ENCODE measurements around the gene TBC1D25.
"Not testable (repeated sequence)": the region's sequence is repeated elsewhere in the genome, so short reads cannot be mapped to it uniquely, and the experiment has no call there.

The TBC1D25 gene

GRCh38 chrX:48540480-48540879, 966 bp downstream of the TBC1D25 start:
- H2AFZ ChIP-seq (ENCODE audit: low read depth, low read length): no peak overlapping the region

GRCh38 chrX:48541140-48541814, 1.8 kb downstream of the TBC1D25 start:
- H3K14ac ChIP-seq (ENCODE audit: low read length in 2 of 2): no peak overlapping the region
- 100% methylated on average over 5 of the region's 10 CpGs for WGBS
- H3K79me1 ChIP-seq (replicated peaks; ENCODE audit: low read length, poor library complexity, severe bottlenecking): peaks cover 2% of the 10 kb centered on the region
- peaks cover 14 to 31% of the 10 kb centered on the region in 2 experiments for H3K36me3 ChIP-seq (ENCODE audit: control insufficient read depth in 1 of 2, insufficient read depth in 2 of 2, low read depth in 1 of 2, low read length in 2 of 2)
- H3K4ac ChIP-seq (ENCODE audit: low read depth in 1 of 2, low read length in 2 of 2): no peak overlapping the region
- H3K4me1 ChIP-seq (ENCODE audit: control insufficient read depth, insufficient read depth, low read depth, low read length): peaks cover 5% of the 10 kb centered on the region
- no peak for DNase-seq
- H4K91ac ChIP-seq (ENCODE audit: low read length): no peak overlapping the region
- no peak overlapping the region for H3K9ac ChIP-seq (ENCODE audit: low read length)
- no peak overlapping the region for H2BK12ac ChIP-seq (ENCODE audit: low read length in 2 of 2)
- no peak overlapping the region for H4K8ac ChIP-seq (ENCODE audit: low read length)
- no peak overlapping the region for H2AFZ ChIP-seq (ENCODE audit: low read depth, low read length)
- H3K18ac ChIP-seq (ENCODE audit: low read depth in 1 of 2, low read length in 2 of 2): no peak overlapping the region
- H3K27ac ChIP-seq (ENCODE audit: low read length, poor library complexity, severe bottlenecking): no peak overlapping the region
- H2BK5ac ChIP-seq (ENCODE audit: low read depth, low read length, poor library complexity, severe bottlenecking): no peak overlapping the region
- H2AK5ac ChIP-seq (ENCODE audit: low read length, severe bottlenecking): no peak overlapping the region
- peak overlapping the region in 1 of 2 experiments; percentile 85 for H3K4me3 ChIP-seq (ENCODE audit: insufficient read depth in 1 of 2, low read depth in 1 of 2, low read length in 2 of 2)
- H3K23ac ChIP-seq (ENCODE audit: low read length in 2 of 2): no peak overlapping the region
- H2BK15ac ChIP-seq (ENCODE audit: low read depth, poor library complexity, severe bottlenecking): no peak overlapping the region
- H3K9me3 ChIP-seq (ENCODE audit: control insufficient read depth, low read length): no peaks in the 10 kb centered on the region
- no peak overlapping the region for H3K4me2 ChIP-seq (ENCODE audit: low read length, poor library complexity, severe bottlenecking)
- H3K27me3 ChIP-seq (ENCODE audit: control insufficient read depth in 1 of 2, insufficient read depth in 1 of 2, low read length in 2 of 2): no peaks in the 10 kb centered on the region
- no peak overlapping the region for H2BK120ac ChIP-seq (ENCODE audit: low read depth, low read length)

More at GRCh38 chrX:48540480-48540879, 966 bp downstream of the TBC1D25 start:
- Histone ChIP-seq H3K79me1 (replicated peaks; ENCODE audit: low read length, poor library complexity, severe bottlenecking) (no peaks in the 10 kb centered on the region), H2AK5ac (ENCODE audit: low read length, severe bottlenecking) (no peak overlapping the region), H3K27ac (ENCODE audit: low read length, poor library complexity, severe bottlenecking) (no peak overlapping the region), H2BK15ac (ENCODE audit: low read depth, poor library complexity, severe bottlenecking) (no peak overlapping the region), H3K27me3 (ENCODE audit: control insufficient read depth in 1 of 2, insufficient read depth in 1 of 2, low read length in 2 of 2) (no peaks in the 10 kb centered on the region), H4K8ac (ENCODE audit: low read length) (no peak overlapping the region), H3K23ac (ENCODE audit: low read length in 2 of 2) (no peak overlapping the region), H3K4me2 (ENCODE audit: low read length, poor library complexity, severe bottlenecking) (peak overlapping the region; percentile 61), H2BK5ac (ENCODE audit: low read depth, low read length, poor library complexity, severe bottlenecking) (no peak overlapping the region), H3K14ac (ENCODE audit: low read length in 2 of 2) (no peak overlapping the region), H2BK120ac (ENCODE audit: low read depth, low read length) (no peak overlapping the region), H3K4ac (ENCODE audit: low read depth in 1 of 2, low read length in 2 of 2) (no peak overlapping the region), H3K4me1 (ENCODE audit: control insufficient read depth, insufficient read depth, low read depth, low read length) (peaks cover 5% of the 10 kb centered on the region), H3K4me3 (ENCODE audit: insufficient read depth in 1 of 2, low read depth in 1 of 2, low read length in 2 of 2) (peak overlapping the region in 1 of 2 experiments; percentile 85), H3K9me3 (ENCODE audit: control insufficient read depth, low read length) (no peaks in the 10 kb centered on the region), H4K91ac (ENCODE audit: low read length) (no peak overlapping the region), H3K9ac (ENCODE audit: low read length) (peak overlapping the region; percentile 85), H3K18ac (ENCODE audit: low read depth in 1 of 2, low read length in 2 of 2) (no peak overlapping the region), H3K36me3 (ENCODE audit: control insufficient read depth in 1 of 2, insufficient read depth in 2 of 2, low read depth in 1 of 2, low read length in 2 of 2) (peaks cover 14 to 28% of the 10 kb centered on the region in 2 experiments), H2BK12ac (ENCODE audit: low read length in 2 of 2) (no peak overlapping the region)
- DNase-seq: peak; percentile 42
- 76% methylated on average over 7 of the region's 7 CpGs for WGBS

GRCh38 chrX:48548871-48549270, 9.4 kb downstream of the TBC1D25 start:
- H2BK12ac ChIP-seq (ENCODE audit: low read length in 2 of 2): no peak overlapping the region
- H4K8ac ChIP-seq (ENCODE audit: low read length): no peak overlapping the region
- H2AFZ ChIP-seq (ENCODE audit: low read depth, low read length): no peak overlapping the region
- no peak overlapping the region for H3K4ac ChIP-seq (ENCODE audit: low read depth in 1 of 2, low read length in 2 of 2)
- no peak overlapping the region for H3K4me3 ChIP-seq (ENCODE audit: insufficient read depth in 1 of 2, low read depth in 1 of 2, low read length in 2 of 2)
- H2BK5ac ChIP-seq (ENCODE audit: low read depth, low read length, poor library complexity, severe bottlenecking): no peak overlapping the region
- no peak overlapping the region for H3K27ac ChIP-seq (ENCODE audit: low read length, poor library complexity, severe bottlenecking)
- H2BK120ac ChIP-seq (ENCODE audit: low read depth, low read length): no peak overlapping the region
- no peak for DNase-seq
- no peak overlapping the region for H3K18ac ChIP-seq (ENCODE audit: low read depth in 1 of 2, low read length in 2 of 2)
- H2BK15ac ChIP-seq (ENCODE audit: low read depth, poor library complexity, severe bottlenecking): no peak overlapping the region
- H4K91ac ChIP-seq (ENCODE audit: low read length): no peak overlapping the region
- H3K9ac ChIP-seq (ENCODE audit: low read length): no peak overlapping the region
- WGBS: 100% methylated on average over 2 of the region's 3 CpGs
- H2AK5ac ChIP-seq (ENCODE audit: low read length, severe bottlenecking): no peak overlapping the region
- peaks cover 7 to 30% of the 10 kb centered on the region in 2 experiments for H3K36me3 ChIP-seq (ENCODE audit: control insufficient read depth in 1 of 2, insufficient read depth in 2 of 2, low read depth in 1 of 2, low read length in 2 of 2)
- no peaks in the 10 kb centered on the region for H3K27me3 ChIP-seq (ENCODE audit: control insufficient read depth in 1 of 2, insufficient read depth in 1 of 2, low read length in 2 of 2)
- peaks cover 2% of the 10 kb centered on the region for H3K79me1 ChIP-seq (replicated peaks; ENCODE audit: low read length, poor library complexity, severe bottlenecking)
- H3K14ac ChIP-seq (ENCODE audit: low read length in 2 of 2): no peak overlapping the region
- H3K9me3 ChIP-seq (ENCODE audit: control insufficient read depth, low read length): no peaks in the 10 kb centered on the region
- H3K4me1 ChIP-seq (ENCODE audit: control insufficient read depth, insufficient read depth, low read depth, low read length): no peaks in the 10 kb centered on the region
- no peak overlapping the region for H3K4me2 ChIP-seq (ENCODE audit: low read length, poor library complexity, severe bottlenecking)
- no peak overlapping the region for H3K23ac ChIP-seq (ENCODE audit: low read length in 2 of 2)

- H2BK12ac ChIP-seq (ENCODE audit: low read length in 2 of 2); H2BK5ac ChIP-seq (ENCODE audit: low read depth, low read length, poor library complexity, severe bottlenecking); DNase-seq; H2BK120ac ChIP-seq (ENCODE audit: low read depth, low read length); H3K14ac ChIP-seq (ENCODE audit: low read length in 2 of 2); H3K4me2 ChIP-seq (ENCODE audit: low read length, poor library complexity, severe bottlenecking); H3K27ac ChIP-seq (ENCODE audit: low read length, poor library complexity, severe bottlenecking); H3K27me3 ChIP-seq (ENCODE audit: control insufficient read depth in 1 of 2, insufficient read depth in 1 of 2, low read length in 2 of 2); H3K4me1 ChIP-seq (ENCODE audit: control insufficient read depth, insufficient read depth, low read depth, low read length); H3K9me3 ChIP-seq (ENCODE audit: control insufficient read depth, low read length); H3K4me3 ChIP-seq (ENCODE audit: insufficient read depth in 1 of 2, low read depth in 1 of 2, low read length in 2 of 2); H2AK5ac ChIP-seq (ENCODE audit: low read length, severe bottlenecking); H4K91ac ChIP-seq (ENCODE audit: low read length); H2BK15ac ChIP-seq (ENCODE audit: low read depth, poor library complexity, severe bottlenecking); H4K8ac ChIP-seq (ENCODE audit: low read length); H3K4ac ChIP-seq (ENCODE audit: low read depth in 1 of 2, low read length in 2 of 2); H3K18ac ChIP-seq (ENCODE audit: low read depth in 1 of 2, low read length in 2 of 2); H3K9ac ChIP-seq (ENCODE audit: low read length); H3K79me1 ChIP-seq (replicated peaks; ENCODE audit: low read length, poor library complexity, severe bottlenecking); H3K23ac ChIP-seq (ENCODE audit: low read length in 2 of 2); H2AFZ ChIP-seq (ENCODE audit: low read depth, low read length): not testable (repeated sequence)
- 80% methylated on average over 5 of the region's 9 CpGs for WGBS
- peaks cover 30 to 33% of the 10 kb centered on the region in 2 experiments for H3K36me3 ChIP-seq (ENCODE audit: control insufficient read depth in 1 of 2, insufficient read depth in 2 of 2, low read depth in 1 of 2, low read length in 2 of 2)
Measured at GRCh38 chrX:48555731-48556325, 16.3 kb downstream of the TBC1D25 start.

All from mesenchymal stem cell (in vitro differentiated cells and primary cell).